NCI-H1436 (cell line): Measurements from ENCODE around the gene IDS.
A peak's percentile ranks its signal among the peaks of the same experiment; 100 is the strongest.
"Not testable (repeated sequence)": the region's sequence is repeated elsewhere in the genome, so short reads cannot be mapped to it uniquely, and the experiment has no call there.

ENCODE experiments used
- DNase-seq: peaks from one replicate; lab custom pipeline; 2025; lab: John Stamatoyannopoulos, UW

The IDS gene

GRCh38 chrX:149527705-149528104 is 22.6 kb upstream of the IDS start:
- DNase-seq: peak; percentile 9

- DNase-seq: not testable (repeated sequence)
Measured at GRCh38 chrX:149526318-149527033, 21.4 kb upstream of the IDS start.

DNA sequence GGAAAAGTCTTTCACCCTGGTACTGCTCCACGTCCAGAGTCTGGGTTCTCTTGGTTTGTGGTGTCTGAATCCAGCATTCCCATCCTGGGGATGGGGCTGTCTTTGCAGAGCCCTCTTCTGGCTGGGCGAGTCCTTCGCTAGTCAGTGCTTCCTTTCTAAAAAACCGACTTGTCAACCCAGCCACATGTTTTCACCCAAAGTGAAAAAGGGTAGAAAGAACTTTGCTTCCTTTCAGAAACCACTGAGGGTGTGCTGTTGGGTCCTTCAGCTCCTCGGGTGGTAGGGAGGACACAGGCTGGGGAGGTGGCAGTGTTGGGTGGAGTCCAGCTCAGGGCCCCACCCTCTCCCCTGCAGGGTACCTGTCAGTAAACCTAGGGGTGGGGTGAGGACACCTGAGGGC is 20.8 kb upstream of the IDS start:
- DNase-seq: not testable (repeated sequence)

DNA sequence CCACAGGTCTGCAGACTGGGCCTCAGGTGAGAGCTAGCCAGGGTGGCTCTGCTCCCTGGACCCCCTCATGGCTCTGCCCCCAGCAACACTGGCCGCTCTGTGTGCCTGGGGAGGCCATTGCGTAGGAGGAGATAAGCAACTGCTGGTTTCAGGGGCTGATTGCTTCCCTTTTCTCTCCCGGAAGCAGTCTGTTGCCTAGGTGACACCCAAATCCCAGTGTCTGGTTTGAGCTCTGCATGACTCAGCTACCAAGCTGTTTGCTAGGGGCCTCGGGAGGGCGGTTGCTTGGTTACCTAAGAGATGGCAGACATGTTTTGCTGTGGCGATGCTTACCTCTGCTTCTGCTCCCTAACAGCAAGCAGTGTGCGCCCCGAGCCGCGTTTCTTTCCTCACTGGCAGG is 20.3 kb upstream of the IDS start:
- peak; percentile 73 for DNase-seq

DNA sequence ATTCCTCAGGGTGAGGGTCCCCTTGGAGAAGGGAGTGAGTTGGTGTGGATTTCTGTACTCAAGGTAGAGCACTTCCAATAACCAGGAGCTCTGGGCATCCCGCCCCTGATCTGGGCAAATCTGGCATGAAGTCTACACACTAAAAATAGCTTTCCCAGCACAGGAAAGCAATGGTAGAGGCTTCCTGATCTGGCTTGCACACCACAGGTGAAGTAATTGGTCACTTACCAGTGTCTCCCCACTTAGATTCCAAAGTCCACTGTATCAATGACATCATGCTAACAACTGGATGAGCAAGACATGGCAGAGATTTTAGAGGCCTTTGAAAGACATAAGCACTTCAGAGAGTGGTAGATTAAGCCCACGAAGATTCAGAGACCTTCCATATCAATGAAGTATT is 17.8 kb upstream of the IDS start:
- DNase-seq: no peak

- no peak for DNase-seq
Measured at GRCh38 chrX:149521438-149521837, 16.3 kb upstream of the IDS start.

- not testable (repeated sequence) for DNase-seq
Measured at GRCh38 chrX:149520636-149521277, 15.7 kb upstream of the IDS start.

DNA sequence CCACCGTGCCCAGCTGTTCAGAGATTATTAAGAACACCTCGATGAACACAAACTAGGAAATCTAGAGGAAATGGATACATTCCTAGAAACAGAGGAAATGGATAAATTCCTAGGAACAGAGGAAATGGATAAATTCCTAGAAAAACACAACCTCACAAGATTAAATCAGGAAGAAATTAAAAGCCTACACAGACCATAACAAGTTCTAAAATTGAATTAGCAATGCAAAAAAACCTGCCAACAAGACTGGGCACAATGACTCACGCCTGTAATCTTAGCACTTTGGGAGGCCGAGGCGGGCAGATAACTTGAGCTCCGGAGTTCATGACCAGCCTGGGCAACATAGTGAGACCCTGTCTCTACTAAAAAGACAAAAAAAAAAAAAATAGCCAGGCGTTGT is 13.1 kb upstream of the IDS start:
- no peak for DNase-seq

GRCh38 chrX:149517308-149517707 is 12.2 kb upstream of the IDS start:
- no peak for DNase-seq

- no peak for DNase-seq
Measured at GRCh38 chrX:149516604-149517003, 11.5 kb upstream of the IDS start.

DNA sequence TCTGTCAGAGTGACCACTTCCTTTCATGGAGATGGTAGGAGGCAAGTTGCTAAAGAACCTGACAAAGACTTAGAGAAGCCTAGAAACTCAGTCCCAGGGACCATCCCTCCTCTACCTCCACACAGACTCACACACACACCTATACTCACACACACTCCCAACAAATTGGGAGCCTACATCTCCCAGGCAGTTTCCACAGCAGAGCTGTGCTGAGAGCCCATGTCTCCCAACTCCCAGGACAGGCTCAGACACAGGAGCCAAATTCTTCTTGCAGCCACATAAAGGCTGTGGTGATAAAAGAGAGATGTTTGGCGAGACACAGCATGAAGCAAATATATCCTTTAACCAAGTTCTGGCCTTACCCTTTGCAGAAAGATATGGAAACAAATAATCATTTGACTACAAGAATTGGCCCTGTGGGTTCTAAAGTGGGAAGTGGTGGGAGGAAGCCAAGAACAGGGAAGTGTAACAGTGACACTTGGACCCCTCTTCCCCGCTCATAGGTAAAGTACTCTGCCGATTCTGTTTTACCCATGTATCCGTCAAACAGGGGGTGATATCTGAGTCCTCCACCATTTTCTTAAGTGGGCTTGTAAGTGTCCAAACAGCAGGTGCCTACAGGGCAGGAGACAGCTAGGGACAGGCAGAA is 11.0 kb upstream of the IDS start:
- no peak for DNase-seq

- no peak for DNase-seq
Measured at GRCh38 chrX:149513825-149514428, 8.8 kb upstream of the IDS start.

GRCh38 chrX:149512225-149512885 is 7.2 kb upstream of the IDS start:
- DNase-seq: peak; percentile 50

DNA sequence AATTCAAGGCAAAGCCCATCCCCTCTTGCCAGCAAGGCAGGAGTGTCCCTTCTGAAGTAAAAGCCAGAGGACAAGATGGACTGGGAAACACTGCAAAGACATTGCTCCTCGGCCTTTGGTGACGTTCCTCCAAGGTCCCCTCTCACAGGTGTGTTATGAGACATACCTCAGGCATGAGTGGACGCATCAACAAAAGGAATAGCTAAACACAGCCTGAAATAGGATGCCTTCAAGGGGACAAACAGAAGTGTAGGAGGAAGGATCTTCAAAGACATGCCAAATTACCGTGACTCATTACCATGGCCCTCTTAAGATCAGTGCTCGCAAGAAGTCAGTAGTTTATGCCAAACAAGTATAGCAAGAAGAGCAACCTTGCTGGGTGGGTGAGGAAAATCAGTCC is 6.0 kb upstream of the IDS start:
- no peak for DNase-seq

DNA sequence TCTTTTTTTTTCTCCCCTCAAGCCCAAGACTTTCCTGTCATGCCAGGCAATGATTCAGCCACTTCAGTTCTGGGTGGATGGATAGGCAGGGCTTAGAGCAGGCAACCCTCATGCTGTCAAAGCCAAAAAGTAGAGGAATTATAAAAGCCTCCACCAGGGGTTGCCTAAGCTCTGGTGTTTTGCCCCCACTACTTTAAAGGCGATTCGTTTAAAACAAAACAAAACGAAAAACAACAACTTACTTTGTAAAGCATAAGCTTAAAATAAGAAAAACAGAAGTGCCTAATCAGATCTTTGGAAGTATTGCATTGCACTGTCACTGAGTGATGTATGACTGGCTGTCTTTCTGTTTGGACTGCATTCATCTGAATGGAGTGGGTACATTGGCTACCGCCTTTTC is 5.3 kb upstream of the IDS start:
- DNase-seq: no peak

DNA sequence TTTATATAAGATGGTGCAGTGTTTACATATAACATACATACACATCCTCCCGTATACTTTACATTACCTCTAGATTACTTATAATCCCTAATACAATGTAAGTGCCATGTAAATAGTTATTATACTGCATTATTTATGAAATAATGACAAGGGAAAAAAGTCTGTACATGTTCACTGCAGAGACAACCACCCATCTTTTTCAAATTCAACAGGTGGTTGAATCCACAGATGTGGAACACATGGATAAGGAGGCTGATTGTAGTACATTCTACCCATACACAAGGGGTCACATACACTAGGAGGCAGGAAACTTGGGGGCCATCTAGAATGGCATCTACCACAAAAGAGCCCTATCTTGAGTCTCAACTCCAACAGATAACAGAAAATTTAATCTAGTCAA is 3.4 kb upstream of the IDS start:
- DNase-seq: no peak

GRCh38 chrX:149506349-149506748 is 1.2 kb upstream of the IDS start:
- no peak for DNase-seq

- DNase-seq: no peak
Measured at GRCh38 chrX:149505671-149506070, 565 bp upstream of the IDS start.

DNA sequence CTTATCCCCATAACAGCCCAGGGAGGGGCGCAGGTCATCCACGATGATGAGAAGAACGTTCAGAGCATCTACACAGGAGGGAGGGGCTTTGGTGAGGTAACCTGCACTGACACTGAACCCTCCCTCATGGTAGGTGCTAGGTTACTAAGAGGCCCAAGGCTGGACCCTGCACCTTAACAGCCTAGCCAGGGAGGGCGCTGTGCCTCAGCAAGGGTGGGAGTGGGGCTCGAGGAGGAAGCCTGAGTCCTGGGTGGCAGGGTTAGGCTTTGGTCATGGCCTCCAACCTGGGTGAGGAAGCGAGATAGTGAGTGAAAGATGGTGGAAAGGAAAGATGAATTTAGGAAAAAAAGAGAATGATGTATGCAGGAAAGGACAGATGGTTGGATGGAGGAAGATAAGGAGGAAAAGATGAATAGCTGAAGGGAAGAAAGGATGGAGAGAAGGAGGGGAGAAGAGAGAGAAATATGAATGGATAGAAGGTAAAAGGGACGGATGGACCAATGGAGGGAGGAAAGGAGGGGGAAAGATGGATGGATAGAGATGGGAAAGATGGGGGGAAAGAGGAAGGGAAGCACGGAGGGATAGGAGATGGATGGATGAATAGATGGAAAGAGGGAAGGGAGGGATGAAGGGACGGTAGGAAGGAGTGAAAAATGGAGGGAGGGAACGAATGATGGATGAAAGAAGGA is 736 bp downstream of the IDS start:
- peak; percentile 82 for DNase-seq

GRCh38 chrX:149503446-149503845 is 1.7 kb downstream of the IDS start:
- DNase-seq: peak; percentile 55

DNA sequence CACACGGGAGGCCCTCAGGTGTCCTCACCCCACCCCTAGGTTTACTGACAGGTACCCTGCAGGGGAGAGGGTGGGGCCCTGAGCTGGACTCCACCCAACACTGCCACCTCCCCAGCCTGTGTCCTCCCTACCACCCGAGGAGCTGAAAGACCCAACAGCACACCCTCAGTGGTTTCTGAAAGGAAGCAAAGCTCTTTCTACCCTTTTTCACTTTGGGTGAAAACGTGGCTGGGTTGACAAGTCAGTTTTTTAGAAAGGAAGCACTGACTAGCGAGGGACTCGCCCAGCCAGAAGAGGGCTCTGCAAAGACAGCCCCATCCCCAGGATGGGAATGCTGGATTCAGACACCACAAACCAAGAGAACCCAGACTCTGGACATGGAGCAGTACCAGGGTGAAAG is 2.2 kb downstream of the IDS start:
- DNase-seq: not testable (repeated sequence)

DNA sequence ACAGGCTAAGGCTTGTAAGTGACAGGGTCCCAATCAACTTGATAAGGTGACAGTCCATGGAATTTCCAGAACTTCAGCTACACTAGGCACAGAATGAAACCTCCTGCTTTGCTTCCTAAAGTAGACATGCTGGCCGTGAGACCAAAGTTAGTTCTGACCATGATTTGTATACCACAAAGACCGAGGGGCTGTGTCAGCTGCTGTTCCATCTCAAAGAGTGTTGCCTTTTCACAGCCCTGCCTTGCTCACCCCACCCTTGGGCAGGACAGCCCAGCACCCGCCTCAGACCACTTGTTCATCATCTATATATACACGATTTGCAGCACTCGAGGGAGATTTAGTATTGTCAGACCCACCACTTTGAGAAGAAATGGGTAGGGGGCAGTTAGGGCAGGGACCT is 5.3 kb downstream of the IDS start:
- no peak for DNase-seq
